HG03457 (cell line): ENCODE measurements around the gene AEBP1.
"Not testable (repeated sequence)": the region's sequence is repeated elsewhere in the genome, so short reads cannot be mapped to it uniquely, and the experiment has no call there.

Source experiments
- ATAC-seq: cut with Tn5 transposase; IDR thresholded peaks from one replicate; pipeline ENCODE4 v1.9.1; 2021; ENCODE audit warnings: moderate number of reproducible peaks; ENCODE audit not compliant: unreplicated experiment

AEBP1 gene

GRCh38 chr7:44116087-44116788, 12.1 kb downstream of the AEBP1 start:
- no peak for ATAC-seq

- no peak for ATAC-seq
Observed at GRCh38 chr7:44116789-44117666, 12.9 kb downstream of the AEBP1 start.

GRCh38 chr7:44117801-44118429, 13.8 kb downstream of the AEBP1 start:
- ATAC-seq = no peak

- ATAC-seq = no peak
Observed at GRCh38 chr7:44119829-44120380, 15.8 kb downstream of the AEBP1 start.

GRCh38 chr7:44120395-44120794, 16.2 kb downstream of the AEBP1 start:
- ATAC-seq = no peak

- no peak for ATAC-seq
Observed at GRCh38 chr7:44121761-44122420, 17.7 kb downstream of the AEBP1 start.

GRCh38 chr7:44122529-44122928, 18.4 kb downstream of the AEBP1 start:
- ATAC-seq = no peak

GRCh38 chr7:44123190-44124003, 19.3 kb downstream of the AEBP1 start, which contains the start of gene POLD2:
Gene POLD2 (minus strand): TSS chr7:44123548. CDS start chr7:44122053, 1,495 bp downstream.
- ATAC-seq = peak; percentile 94

- ATAC-seq = no peak
Observed at GRCh38 chr7:44124822-44125202, 20.7 kb downstream of the AEBP1 start.

- not testable (repeated sequence) for ATAC-seq
Observed at GRCh38 chr7:44126574-44126973, 22.4 kb downstream of the AEBP1 start.

- ATAC-seq = no peak
Observed at GRCh38 chr7:44127161-44127560, 23.0 kb downstream of the AEBP1 start.

GRCh38 chr7:44128721-44129582, 24.8 kb downstream of the AEBP1 start:
- no peak for ATAC-seq

GRCh38 chr7:44131173-44132029, 27.3 kb downstream of the AEBP1 start:
- ATAC-seq = no peak

- no peak for ATAC-seq
Observed at GRCh38 chr7:44132039-44132438, 27.9 kb downstream of the AEBP1 start.

GRCh38 chr7:44133295-44133694, 29.1 kb downstream of the AEBP1 start:
- no peak for ATAC-seq

- no peak for ATAC-seq
Observed at GRCh38 chr7:44134943-44135628, 30.9 kb downstream of the AEBP1 start.

GRCh38 chr7:44136731-44137130, 32.6 kb downstream of the AEBP1 start:
- no peak for ATAC-seq
